ENCODE data around the gene MTMR3. TPM values are rescaled to one million over a fixed set of nuclear protein-coding genes. Genes with fewer than 3 reads are reported as not detected.

MTMR3 gene
- total RNA-seq, 4 donors from 2014 or later, result 33.5 to 46.5 (median 40.8) TPM

DNA sequence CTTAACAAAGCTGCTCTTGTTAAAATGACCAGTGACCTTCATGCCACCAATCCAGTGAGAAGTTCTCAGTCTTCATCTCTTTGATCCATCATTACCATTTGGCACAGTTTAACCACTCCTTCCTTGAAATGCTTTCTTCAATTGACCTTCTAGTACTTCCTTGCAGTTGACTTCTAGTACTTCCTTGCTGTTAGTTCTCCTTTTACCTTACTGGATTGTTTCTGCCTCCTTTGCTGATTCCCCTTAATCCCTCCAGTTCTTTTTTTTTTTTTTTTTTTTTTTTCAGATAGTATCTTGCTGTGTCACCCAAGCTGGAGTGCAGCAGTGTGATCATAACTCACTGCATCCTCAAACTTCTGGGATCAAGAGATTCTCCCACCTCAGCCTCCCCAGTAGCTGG, 131.3 kb downstream of the MTMR3 start:
- Histone ChIP-seq H3K4me1 (no peaks in the 10 kb centered on the region), H3K27me3 (no peaks in the 10 kb centered on the region), H3K4me3 (no peak overlapping the region), H3K27ac (replicated peaks in 1 of 4) (no peak overlapping the region), H3K9me3 (no peaks in the 10 kb centered on the region), H3K36me3 (peaks cover 56 to 98% (median 95%) of the 10 kb centered on the region in 4 donors)
- TF ChIP-seq, protein P1, sequence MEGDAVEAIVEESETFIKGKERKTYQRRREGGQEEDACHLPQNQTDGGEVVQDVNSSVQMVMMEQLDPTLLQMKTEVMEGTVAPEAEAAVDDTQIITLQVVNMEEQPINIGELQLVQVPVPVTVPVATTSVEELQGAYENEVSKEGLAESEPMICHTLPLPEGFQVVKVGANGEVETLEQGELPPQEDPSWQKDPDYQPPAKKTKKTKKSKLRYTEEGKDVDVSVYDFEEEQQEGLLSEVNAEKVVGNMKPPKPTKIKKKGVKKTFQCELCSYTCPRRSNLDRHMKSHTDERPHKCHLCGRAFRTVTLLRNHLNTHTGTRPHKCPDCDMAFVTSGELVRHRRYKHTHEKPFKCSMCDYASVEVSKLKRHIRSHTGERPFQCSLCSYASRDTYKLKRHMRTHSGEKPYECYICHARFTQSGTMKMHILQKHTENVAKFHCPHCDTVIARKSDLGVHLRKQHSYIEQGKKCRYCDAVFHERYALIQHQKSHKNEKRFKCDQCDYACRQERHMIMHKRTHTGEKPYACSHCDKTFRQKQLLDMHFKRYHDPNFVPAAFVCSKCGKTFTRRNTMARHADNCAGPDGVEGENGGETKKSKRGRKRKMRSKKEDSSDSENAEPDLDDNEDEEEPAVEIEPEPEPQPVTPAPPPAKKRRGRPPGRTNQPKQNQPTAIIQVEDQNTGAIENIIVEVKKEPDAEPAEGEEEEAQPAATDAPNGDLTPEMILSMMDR (IDR thresholded peaks at IDR 0.05), result no peak
- TF ChIP-seq POLR2A (IDR thresholded peaks at IDR 0.05; ENCODE audit: low read depth) (no peak), EP300 (IDR thresholded peaks at IDR 0.05) (no peak), POLR2AphosphoS5 (IDR thresholded peaks at IDR 0.05) (no peak)
- intact Hi-C loops (cut with DNase I), result no loop called here
- no peak for DNase-seq (ENCODE audit: extremely low spot score)

DNA sequence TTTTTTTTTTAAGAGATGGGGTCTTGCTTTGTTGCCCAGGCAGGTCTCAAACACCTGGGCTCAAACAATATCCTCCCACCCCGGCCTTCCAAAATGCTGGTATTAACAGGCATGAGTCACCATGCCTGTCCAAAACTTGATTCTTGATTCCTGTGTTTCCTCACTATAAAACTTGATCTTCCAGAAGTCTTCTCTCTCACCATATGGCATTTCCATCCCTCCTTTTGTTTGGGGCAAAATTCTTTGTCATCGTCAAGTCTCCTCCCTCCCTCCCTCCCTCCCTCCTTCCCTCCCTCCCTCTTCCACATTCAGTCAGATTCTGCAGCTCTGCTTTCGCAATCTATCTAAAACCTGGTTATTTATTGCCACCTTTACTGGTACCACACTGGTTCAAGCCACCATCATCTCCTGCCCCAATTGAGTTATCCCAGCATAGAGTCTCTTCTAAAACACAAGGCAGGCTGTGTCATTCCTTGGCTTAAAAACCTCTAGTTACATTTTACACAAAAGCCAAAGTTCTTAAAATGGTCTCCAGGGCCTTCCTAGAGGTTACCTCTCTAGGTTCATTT, 132.3 kb downstream of the MTMR3 start:
- intact Hi-C loops (cut with DNase I), result no loop called here
- H3K27ac ChIP-seq (replicated peaks in 1 of 4), result no peak overlapping the region
- no peak for DNase-seq (ENCODE audit: extremely low spot score)
- H3K4me3 ChIP-seq, result no peak overlapping the region
- no peaks in the 10 kb centered on the region for H3K27me3 ChIP-seq
- TF ChIP-seq, protein P1 (IDR thresholded peaks at IDR 0.05), result no peak
- TF ChIP-seq POLR2A (IDR thresholded peaks at IDR 0.05; ENCODE audit: low read depth) (no peak), EP300 (IDR thresholded peaks at IDR 0.05) (no peak), POLR2AphosphoS5 (IDR thresholded peaks at IDR 0.05) (no peak)
- 91% methylated on average over 3 of the region's 3 CpGs for WGBS
- peaks cover 65 to 98% (median 95%) of the 10 kb centered on the region in 4 donors for H3K36me3 ChIP-seq
- H3K9me3 ChIP-seq, result no peaks in the 10 kb centered on the region
- H3K4me1 ChIP-seq, result no peaks in the 10 kb centered on the region

DNA sequence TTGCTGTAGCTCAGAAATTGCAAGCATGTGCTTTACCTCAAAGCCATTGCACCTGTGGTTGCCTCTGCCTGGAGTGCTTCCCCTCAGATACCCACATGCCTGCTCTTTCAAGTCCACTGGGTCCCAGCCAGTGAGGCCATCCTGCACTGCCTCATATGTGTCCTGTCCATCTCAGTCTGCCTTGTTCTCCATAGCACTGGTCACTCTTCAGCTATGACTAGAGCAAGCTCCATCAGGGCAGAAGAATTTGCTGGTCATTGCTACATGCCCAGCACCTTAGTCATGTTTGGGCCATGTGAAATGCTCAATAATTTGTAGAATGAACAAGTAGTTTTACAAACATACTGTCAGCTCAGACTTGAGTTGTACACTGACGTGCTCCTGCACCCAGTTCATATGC, 132.9 kb downstream of the MTMR3 start:
- H3K36me3 ChIP-seq, result peaks cover 70 to 98% (median 96%) of the 10 kb centered on the region in 4 donors

DNA sequence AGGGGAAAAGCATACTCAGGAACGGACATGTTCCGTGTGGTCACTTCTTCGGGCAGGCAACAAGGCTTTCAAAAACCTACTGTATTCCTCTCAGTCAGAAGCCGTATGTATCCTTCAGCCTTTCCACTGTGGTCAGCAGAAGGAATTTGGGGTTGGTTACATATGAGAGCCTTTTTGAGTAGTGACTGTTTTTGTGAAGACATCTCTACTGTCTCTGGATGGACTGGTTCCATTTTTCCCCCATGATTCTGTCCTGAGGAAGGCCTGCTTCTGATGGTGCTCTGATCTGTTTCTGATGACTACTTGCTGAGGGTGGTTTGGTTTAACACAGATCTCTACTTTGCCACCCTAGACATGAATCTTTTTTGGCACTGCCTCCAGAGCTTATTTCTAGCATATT, 133.6 kb downstream of the MTMR3 start:
- intact Hi-C loops (cut with DNase I), result no loop called here
- WGBS, result 91% methylated on average over 4 of the region's 4 CpGs
- no peaks in the 10 kb centered on the region for H3K9me3 ChIP-seq
- H3K27me3 ChIP-seq, result no peaks in the 10 kb centered on the region
- no peak for DNase-seq (ENCODE audit: extremely low spot score)
- peaks cover 77 to 99% (median 98%) of the 10 kb centered on the region in 4 donors for H3K36me3 ChIP-seq
- no peak for TF ChIP-seq POLR2A (IDR thresholded peaks at IDR 0.05; ENCODE audit: low read depth)
- TF ChIP-seq POLR2AphosphoS5 (IDR thresholded peaks at IDR 0.05), result no peak
- no peak for TF ChIP-seq EP300 (IDR thresholded peaks at IDR 0.05)
- H3K4me3 ChIP-seq, result no peak overlapping the region
- no peak overlapping the region for H3K27ac ChIP-seq (replicated peaks in 1 of 4)
- no peaks in the 10 kb centered on the region for H3K4me1 ChIP-seq

More for the DNA sequence above, 132.9 kb downstream of the MTMR3 start:
- intact Hi-C loops (cut with DNase I), result no loop called here
- TF ChIP-seq POLR2A (IDR thresholded peaks at IDR 0.05; ENCODE audit: low read depth) (no peak), EP300 (IDR thresholded peaks at IDR 0.05) (no peak), POLR2AphosphoS5 (IDR thresholded peaks at IDR 0.05) (no peak)
- TF ChIP-seq, protein P1 (IDR thresholded peaks at IDR 0.05), result no peak
- Histone ChIP-seq H3K27ac (replicated peaks in 1 of 4) (no peak overlapping the region), H3K4me1 (no peaks in the 10 kb centered on the region), H3K4me3 (no peak overlapping the region), H3K27me3 (no peaks in the 10 kb centered on the region), H3K9me3 (no peaks in the 10 kb centered on the region)
- no peak for DNase-seq (ENCODE audit: extremely low spot score)
- WGBS, result 100% methylated on average over 1 of the region's 1 CpG

DNA sequence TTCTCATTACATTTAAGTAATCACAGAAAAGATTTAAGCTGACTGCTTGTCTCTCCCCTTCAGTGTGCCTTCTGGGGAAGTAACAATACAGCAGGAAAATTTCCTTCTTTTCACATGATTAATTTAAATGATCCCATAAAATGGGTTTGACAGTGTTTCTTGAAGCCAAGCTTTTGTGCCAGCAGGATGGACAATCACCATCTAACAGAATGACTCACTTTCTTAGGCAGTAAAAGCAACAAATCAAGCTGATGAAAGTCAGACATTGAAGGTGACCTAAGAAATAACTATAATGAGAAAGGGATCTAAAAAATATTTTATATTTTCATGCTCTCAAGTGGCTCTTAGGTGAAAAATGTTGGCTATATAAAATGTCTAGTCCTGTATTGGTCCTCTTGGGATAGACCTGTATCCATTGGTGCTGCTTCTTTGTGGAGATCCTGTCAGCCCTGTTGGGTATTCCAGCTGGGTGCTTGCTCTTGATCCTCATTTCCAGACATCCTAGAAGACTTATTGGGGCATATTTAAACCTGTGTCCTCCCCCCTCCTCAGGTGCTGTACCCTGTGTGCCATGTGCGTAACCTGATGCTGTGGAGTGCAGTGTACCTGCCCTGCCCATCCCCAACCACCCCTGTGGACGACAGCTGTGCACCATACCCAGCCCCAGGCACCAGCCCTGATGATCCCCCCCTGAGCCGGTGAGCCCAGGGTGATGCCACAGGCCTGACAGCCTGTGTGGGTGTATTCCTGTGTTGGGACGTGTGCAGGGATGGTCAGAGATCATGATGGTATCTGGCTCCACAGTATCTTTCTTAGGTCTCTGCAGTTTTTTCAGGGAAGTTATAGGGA, 134.6 kb downstream of the MTMR3 start:
- Histone ChIP-seq H3K27me3 (no peaks in the 10 kb centered on the region), H3K36me3 (peaks cover 87 to 100% (median 99%) of the 10 kb centered on the region in 4 donors), H3K4me1 (peaks cover 0 to 7% (median 0%) of the 10 kb centered on the region in 4 donors), H3K4me3 (no peak overlapping the region), H3K9me3 (no peaks in the 10 kb centered on the region), H3K27ac (replicated peaks in 1 of 4) (no peak overlapping the region)
- DNase-seq (ENCODE audit: extremely low spot score), result no peak
- TF ChIP-seq POLR2AphosphoS5 (IDR thresholded peaks at IDR 0.05) (no peak), POLR2A (IDR thresholded peaks at IDR 0.05; ENCODE audit: low read depth) (no peak), EP300 (IDR thresholded peaks at IDR 0.05) (no peak)
- TF ChIP-seq, protein P1 (IDR thresholded peaks at IDR 0.05), result no peak
- intact Hi-C loops (cut with DNase I), result no loop called here
- WGBS, result 85% methylated on average over 3 of the region's 4 CpGs

Data from esophagus muscularis mucosa (tissue), 4 donors.